Lung (tissue), 12 donors: ENCODE results near the gene NKAIN2. TPM values are rescaled to one million over a fixed set of nuclear protein-coding genes. Genes with fewer than 3 reads are reported as not detected.

Source experiments
- ATAC-seq: fragments of 200-7000 bp; cut with Tn5 transposase; one replicate; pipeline ENCODE4 v1.9.1; 2020; ENCODE audit warnings: moderate number of reproducible peaks; ENCODE audit not compliant: insufficient read depth, low FRiP score
- DNase-seq, 3 donors: peaks; one replicate each; pipeline ENCODE4 v3.0.0-alpha.2; 2013 to 2017
- H3K27ac ChIP-seq, 2 donors: one replicate each; pipeline ENCODE4 v1.5.1; 2013; ENCODE audit warnings: mild to moderate bottlenecking in 2 of 2, moderate library complexity in 2 of 2, control low read depth in 1 of 2, inconsistent platforms in 1 of 2, low read depth in 1 of 2, low read length in 1 of 2
- H3K27me3 ChIP-seq, 3 donors: one replicate each; pipeline ENCODE4 v1.5.1; 2013; ENCODE audit warnings: low read length in 2 of 3; ENCODE audit not compliant: control insufficient read depth in 3 of 3, insufficient read depth in 3 of 3
- H3K36me3 ChIP-seq, 4 donors: one replicate each; pipeline ENCODE4 v1.5.1; 2013; ENCODE audit warnings: low read length in 4 of 4, mild to moderate bottlenecking in 1 of 4, moderate library complexity in 1 of 4; ENCODE audit not compliant: control insufficient read depth in 4 of 4, insufficient read depth in 4 of 4
- H3K4me1 ChIP-seq, 5 donors: one replicate each; pipeline ENCODE4 v1.5.1; 2013; ENCODE audit warnings: low read length in 5 of 5, mild to moderate bottlenecking in 2 of 5, moderate library complexity in 1 of 5; ENCODE audit not compliant: control insufficient read depth in 5 of 5, insufficient read depth in 5 of 5
- H3K4me3 ChIP-seq: one replicate; pipeline ENCODE4 v1.5.1; 2013; ENCODE audit warnings: mild to moderate bottlenecking, control low read depth, moderate library complexity
- H3K9ac ChIP-seq, 2 donors: one replicate each; pipeline ENCODE4 v1.5.1; 2013; ENCODE audit warnings: low read length in 2 of 2, control low read depth in 1 of 2; ENCODE audit not compliant: insufficient read depth in 1 of 2
- H3K9me3 ChIP-seq, 4 donors: one replicate each; pipeline ENCODE4 v1.5.1; 2013; ENCODE audit warnings: low read length in 3 of 4, mild to moderate bottlenecking in 1 of 4, moderate library complexity in 1 of 4; ENCODE audit not compliant: control insufficient read depth in 4 of 4, insufficient read depth in 3 of 4
- WGBS, 2 donors: extraction: QIAGEN DNeasy Blood & Tissue Kit; methylation state at CpG; one replicate each; pipeline ENCODE4 v1.1.7; 2013; 5-methylcytosine and 5-hydroxymethylcytosine counted together
- polyA plus RNA-seq, 2 donors: library from polyadenylated mRNA; stranded (reverse); fragments of 200-250 nt; gene quantifications; one replicate each; pipeline ENCODE4 v1.2.1, GENCODE V29; 2013
- total RNA-seq, 2 donors: library from RNA; depleted of rRNA in 1 of 2; stranded (reverse); fragments of >200 nt in 1 of 2; gene quantifications; one replicate each; pipeline ENCODE4 v1.2.1, GENCODE V29; 2014 to 2021
- TF ChIP-seq, protein P1 (sequence below): IDR thresholded peaks from 2 replicates; pipeline ENCODE4 v1.5.1; 2012; ENCODE audit warnings: mild to moderate bottlenecking; ENCODE audit errors: control extremely low read depth, extremely low read depth
- donor health status: control.
- donor health status: control.
- donor health status: Bipolar disorder and iron deficiency.
- donor health status: healthy.
- donor health status: DM: yes; HTN: yes; CAD: no.

Gene NKAIN2
- total and polyA plus RNA-seq, 4 donors: 0.01 to 4.4 TPM; not detected in 2

DNA sequence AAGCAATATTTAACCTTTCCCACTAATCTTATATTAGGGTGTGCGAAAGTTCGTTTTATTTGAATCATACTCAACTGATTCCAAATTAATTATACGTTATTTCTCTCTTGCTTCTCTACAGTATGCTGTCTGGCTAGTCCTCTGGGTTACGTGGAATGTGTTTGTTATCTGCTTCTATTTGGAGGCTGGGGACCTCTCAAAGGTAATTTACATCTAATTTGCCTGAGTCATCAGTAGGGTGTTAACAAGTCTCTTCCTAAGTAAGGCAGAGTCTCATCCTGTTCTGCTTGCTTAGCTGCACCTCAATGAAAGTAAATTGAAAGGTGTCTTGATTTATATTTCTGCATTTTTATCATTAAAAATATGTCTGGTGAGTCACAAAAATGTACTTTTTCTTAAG, 551.5 kb downstream of the NKAIN2 start:
- Histone ChIP-seq H3K9ac (no peak overlapping the region), H3K27me3 (no peaks in the 10 kb centered on the region), H3K4me3 (no peak overlapping the region), H3K9me3 (no peaks in the 10 kb centered on the region), H3K4me1 (no peaks in the 10 kb centered on the region), H3K36me3 (no peaks in the 10 kb centered on the region), H3K27ac (no peak overlapping the region)
- ATAC-seq (no peak), DNase-seq (no peak)
- TF ChIP-seq, protein P1, sequence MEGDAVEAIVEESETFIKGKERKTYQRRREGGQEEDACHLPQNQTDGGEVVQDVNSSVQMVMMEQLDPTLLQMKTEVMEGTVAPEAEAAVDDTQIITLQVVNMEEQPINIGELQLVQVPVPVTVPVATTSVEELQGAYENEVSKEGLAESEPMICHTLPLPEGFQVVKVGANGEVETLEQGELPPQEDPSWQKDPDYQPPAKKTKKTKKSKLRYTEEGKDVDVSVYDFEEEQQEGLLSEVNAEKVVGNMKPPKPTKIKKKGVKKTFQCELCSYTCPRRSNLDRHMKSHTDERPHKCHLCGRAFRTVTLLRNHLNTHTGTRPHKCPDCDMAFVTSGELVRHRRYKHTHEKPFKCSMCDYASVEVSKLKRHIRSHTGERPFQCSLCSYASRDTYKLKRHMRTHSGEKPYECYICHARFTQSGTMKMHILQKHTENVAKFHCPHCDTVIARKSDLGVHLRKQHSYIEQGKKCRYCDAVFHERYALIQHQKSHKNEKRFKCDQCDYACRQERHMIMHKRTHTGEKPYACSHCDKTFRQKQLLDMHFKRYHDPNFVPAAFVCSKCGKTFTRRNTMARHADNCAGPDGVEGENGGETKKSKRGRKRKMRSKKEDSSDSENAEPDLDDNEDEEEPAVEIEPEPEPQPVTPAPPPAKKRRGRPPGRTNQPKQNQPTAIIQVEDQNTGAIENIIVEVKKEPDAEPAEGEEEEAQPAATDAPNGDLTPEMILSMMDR: no peak
- 89 to 90% methylated on average over 4 of the region's 4 CpGs for WGBS, 2 donors

DNA sequence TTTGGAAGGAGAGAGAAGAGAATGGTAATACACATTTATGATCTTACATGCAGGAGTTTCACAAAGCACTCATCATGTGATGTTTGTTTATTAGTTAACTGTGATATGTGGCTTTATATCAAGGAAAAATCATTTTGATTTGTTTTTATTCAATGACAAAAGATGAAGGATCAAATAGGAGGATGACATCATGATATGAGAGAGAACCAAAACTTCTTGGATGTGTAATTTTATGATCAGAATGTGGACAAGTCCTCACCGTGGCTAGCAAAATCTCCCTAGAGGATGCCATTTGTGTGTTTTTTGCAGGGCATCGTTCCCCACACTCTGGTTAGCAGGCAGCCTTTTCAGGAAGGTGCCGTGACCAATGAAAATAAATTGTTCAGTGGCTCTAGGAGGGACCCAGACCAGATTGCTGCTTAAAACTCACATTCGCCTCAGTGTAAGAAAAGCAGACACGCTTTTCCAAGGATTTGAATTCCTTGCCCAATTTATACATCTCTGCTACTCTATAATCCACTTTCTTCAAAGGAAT, 552.7 kb downstream of the NKAIN2 start:
- 80 to 82% methylated on average over 5 of the region's 5 CpGs for WGBS, 2 donors
- TF ChIP-seq, protein P1: no peak
- no peak for ATAC-seq

DNA sequence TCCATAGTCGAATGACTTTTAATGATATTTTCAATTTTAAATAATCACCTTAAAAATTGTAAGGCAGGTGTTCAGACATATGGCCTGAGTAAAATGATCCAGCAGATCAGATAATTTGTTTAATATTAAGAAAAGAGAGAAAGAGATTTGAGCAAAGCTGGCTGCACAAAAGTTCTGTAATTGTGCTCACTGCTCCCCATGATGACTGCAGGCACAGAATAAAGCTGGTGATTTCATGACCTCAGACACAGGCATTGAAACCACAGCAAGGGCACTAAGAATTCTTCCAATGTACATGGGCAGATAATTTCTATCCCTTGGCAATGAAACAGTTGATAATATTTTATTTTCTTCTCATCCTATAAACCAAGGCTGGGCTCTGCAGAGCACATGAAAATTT, 553.1 kb downstream of the NKAIN2 start:
- whole genome bisulfite sequencing, 2 donors: 84 to 93% methylated on average over 1 of the region's 1 CpG
- Histone ChIP-seq H3K36me3 (no peaks in the 10 kb centered on the region), H3K4me1 (no peaks in the 10 kb centered on the region), H3K27me3 (no peaks in the 10 kb centered on the region), H3K27ac (no peak overlapping the region), H3K9ac (no peak overlapping the region), H3K4me3 (no peak overlapping the region), H3K9me3 (no peaks in the 10 kb centered on the region)
- TF ChIP-seq, protein P1: no peak
- DNase-seq (no peak), ATAC-seq (no peak)

More for the DNA sequence above, 552.7 kb downstream of the NKAIN2 start:
- Histone ChIP-seq H3K36me3 (no peaks in the 10 kb centered on the region), H3K4me3 (no peak overlapping the region), H3K9me3 (no peaks in the 10 kb centered on the region), H3K27me3 (no peaks in the 10 kb centered on the region), H3K4me1 (no peaks in the 10 kb centered on the region), H3K27ac (no peak overlapping the region), H3K9ac (no peak overlapping the region)
- no peak for DNase-seq

DNA sequence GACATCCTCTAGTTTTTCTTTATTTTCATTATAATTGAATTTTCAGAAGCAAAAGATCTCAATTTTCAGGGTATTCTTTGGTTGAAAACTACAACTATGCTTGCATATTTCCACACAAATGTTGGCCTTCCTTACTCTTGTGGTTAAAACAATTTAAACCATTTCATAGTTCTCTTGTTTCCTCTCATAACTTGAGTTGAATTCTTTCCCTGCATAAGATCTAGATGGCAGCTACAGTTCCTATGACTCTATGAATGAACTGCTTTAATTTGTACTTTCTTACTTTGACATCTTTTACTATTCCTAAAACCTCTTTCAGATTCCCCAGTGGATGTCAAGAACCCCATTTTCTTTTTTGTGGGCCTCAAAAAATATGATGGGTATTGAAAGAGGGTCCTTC, 564.5 kb downstream of the NKAIN2 start:
- no peaks in the 10 kb centered on the region for H3K36me3 ChIP-seq

More for the DNA sequence above, 564.5 kb downstream of the NKAIN2 start:
- Histone ChIP-seq H3K4me1 (peaks cover 0 to 12% (median 0%) of the 10 kb centered on the region in 5 donors), H3K9ac (no peak overlapping the region), H3K27me3 (no peaks in the 10 kb centered on the region), H3K9me3 (peaks cover 0 to 2% (median 0%) of the 10 kb centered on the region in 4 donors), H3K4me3 (no peak overlapping the region), H3K27ac (no peak overlapping the region)
- ATAC-seq (no peak), DNase-seq (no peak)
- TF ChIP-seq, protein P1: no peak
